GM12878 (cell line): Measurements from ENCODE around the gene SFT2D1. TPM values are rescaled to one million over a fixed set of nuclear protein-coding genes. Genes with fewer than 3 reads are reported as not detected.

Experiments
- ATAC-seq: fragments of 200-7000 bp; cut with Tn5 transposase; 3 replicates; pipeline ENCODE4 v1.9.1; 2020; ENCODE audit warnings: mild to moderate bottlenecking, moderate library complexity
- BruUV-seq: library from RNA; stranded (reverse); fragments of 400-500 nt; replicated peaks from 2 replicates; lab custom pipeline; 2021; lab: Mats Ljungman, UMichigan
- CTCF ChIA-PET: fragments of 300-600 bp; sonication (Branson Sonifier 250); formaldehyde crosslinking; extraction: SDS; loops from one replicate; lab custom pipeline; 2021; ENCODE audit warnings: inconsistent platforms; lab: Yijun Ruan, JAX
- POLR2A ChIA-PET: fragments of 350-600 bp; formaldehyde crosslinking; extraction: SDS; loops from one replicate; lab custom pipeline; 2021; ENCODE audit warnings: inconsistent platforms; lab: Charles Lee
- RAD21 ChIA-PET: fragments of 300-600 bp; sonication (Branson Sonifier 250); formaldehyde crosslinking; loops from one replicate; lab custom pipeline; 2023; ENCODE audit warnings: antibody characterized with exemption; ENCODE audit not compliant: unreplicated experiment; lab: Charles Lee
- SMC1A ChIA-PET: fragments of 300-600 bp; sonication (Branson Sonifier 250); formaldehyde crosslinking; loops from one replicate; lab custom pipeline; 2023; ENCODE audit not compliant: unreplicated experiment, uncharacterized antibody; lab: Charles Lee
- DNase-seq: peaks from one replicate; pipeline ENCODE4 v3.0.0-alpha.2; 2011; ENCODE audit warnings: low read depth, low spot score
- FAIRE-seq: peaks from 3 replicates; lab custom pipeline; 2011; peaks lifted over from hg19 to GRCh38; lab: Jason Lieb, UNC
- H2AFZ ChIP-seq: 2 replicates; pipeline ENCODE4 v1.6.0; 2011; ENCODE audit warnings: low read depth, low read length, control low read depth; ENCODE audit not compliant: control insufficient read depth
- H3K27ac ChIP-seq: 2 replicates; pipeline ENCODE4 v1.5.1; 2011; ENCODE audit warnings: control low read depth; ENCODE audit not compliant: control insufficient read depth, insufficient read depth
- H3K27me3 ChIP-seq, 2 experiments: replicated peaks in 1 of 2; 2 replicates each; pipeline versions ENCODE4 v1.6.0 to v1.6.1; 2011; ENCODE audit warnings: low read length in 1 of 2; ENCODE audit not compliant: control insufficient read depth in 2 of 2, insufficient read depth in 2 of 2
- H3K36me3 ChIP-seq, 2 experiments: 2 replicates each; pipeline ENCODE4 v1.5.1; 2011; ENCODE audit warnings: low read length in 1 of 2; ENCODE audit not compliant: control insufficient read depth in 2 of 2, insufficient read depth in 2 of 2
- H3K4me1 ChIP-seq: 2 replicates; pipeline ENCODE4 v1.6.1; 2011; ENCODE audit warnings: mild to moderate bottlenecking, low read length, moderate library complexity, mixed read lengths; ENCODE audit not compliant: control insufficient read depth, insufficient read depth
- H3K4me2 ChIP-seq: 2 replicates; pipeline ENCODE4 v1.6.0; 2011; ENCODE audit warnings: control low read depth; ENCODE audit not compliant: control insufficient read depth, insufficient read depth
- H3K4me3 ChIP-seq: fragments of 200-600 bp; sonication (generic); 2 replicates; pipeline ENCODE4 v1.5.1; 2016
- H3K79me2 ChIP-seq: 2 replicates; pipeline ENCODE4 v1.6.0; 2011; ENCODE audit warnings: low read length; ENCODE audit not compliant: control insufficient read depth, insufficient read depth
- H3K9ac ChIP-seq: 2 replicates; pipeline ENCODE4 v1.8.0; 2011; ENCODE audit warnings: low read length, control low read depth, mixed read lengths; ENCODE audit not compliant: control insufficient read depth, insufficient read depth
- H3K9me3 ChIP-seq: replicated peaks from 3 replicates; pipeline ENCODE4 v1.5.1; 2011; ENCODE audit warnings: mild to moderate bottlenecking, low read length; ENCODE audit not compliant: control insufficient read depth, insufficient read depth
- H4K20me1 ChIP-seq: 2 replicates; pipeline ENCODE4 v1.6.0; 2011; ENCODE audit not compliant: control insufficient read depth, insufficient read depth
- BCL11A ChIP-seq: IDR thresholded peaks from 2 replicates; pipeline ENCODE4 v1.6.1; 2011; ENCODE audit warnings: low read depth, low read length
- EGR1 ChIP-seq, 2 experiments: IDR thresholded peaks; 1 replicate in 1 of 2; 2 replicates in 1 of 2; pipeline ENCODE4 v1.6.1; 2011 to 2012; ENCODE audit warnings: low read depth in 2 of 2, low read length in 2 of 2, borderline replicate concordance in 1 of 2, mild to moderate bottlenecking in 1 of 2, moderate library complexity in 1 of 2
- NFYB ChIP-seq: IDR thresholded peaks from 2 replicates; pipeline ENCODE4 v1.6.1; 2011; ENCODE audit warnings: low read depth, mild to moderate bottlenecking, low read length, improper control_type of control experiment, moderate library complexity; ENCODE audit not compliant: insufficient read depth
- NR2C2 ChIP-seq: IDR thresholded peaks from 2 replicates; pipeline ENCODE4 v1.6.1; 2011; ENCODE audit warnings: borderline replicate concordance, low read depth; ENCODE audit not compliant: control insufficient read depth, insufficient read length
- RAD21 ChIP-seq: IDR thresholded peaks from 2 replicates; pipeline ENCODE4 v1.6.1; 2011; ENCODE audit warnings: mild to moderate bottlenecking, low read depth, low read length, moderate library complexity; ENCODE audit not compliant: insufficient read depth
- RB1 ChIP-seq: fragments of 450-650 bp; formaldehyde crosslinking; IDR thresholded peaks from 2 replicates; pipeline ENCODE4 v1.6.1; 2017; ENCODE audit warnings: mild to moderate bottlenecking, borderline replicate concordance
- SP1 ChIP-seq: IDR thresholded peaks from one replicate; pipeline ENCODE4 v1.6.1; 2011; ENCODE audit warnings: low read depth, low read length
- SREBF1 ChIP-seq: IDR thresholded peaks from 2 replicates; pipeline ENCODE4 v1.6.1; 2012; ENCODE audit warnings: mild to moderate bottlenecking, low read length
- STAT3 ChIP-seq: IDR thresholded peaks from 2 replicates; pipeline ENCODE4 v1.6.1; 2011; ENCODE audit warnings: low read depth, low read length, improper control_type of control experiment
- TARDBP ChIP-seq: IDR thresholded peaks from 2 replicates; pipeline ENCODE4 v1.6.1; 2016; ENCODE audit warnings: borderline replicate concordance
- in situ Hi-C: fragments of 300-500 bp; cut with MboI; formaldehyde crosslinking; loops from 9 replicates; pipeline ENCODE4 v1.14.3; 2018; ENCODE audit warnings: mixed read lengths
- intact Hi-C: fragments of 100-400 bp; cut with micrococcal nuclease; formaldehyde crosslinking; loops from one replicate; pipeline ENCODE4 v1.14.2; 2022; ENCODE audit not compliant: unreplicated experiment
- polyA plus RNA-seq, 11 experiments: library from polyadenylated mRNA; depleted of rRNA in 4 of 11; unstranded in 6 of 11; stranded (reverse) in 5 of 11; fragments of >200 nt; fragmentation: Nextera tagmentation in 4 of 11; fragmentation: Illumina TruSeq in 1 of 11; extraction: Ambion mirVana in 4 of 11; extraction: Trizol in 1 of 11; gene quantifications; 1 replicate in 1 of 11; 2 replicates in 10 of 11; pipeline versions ENCODE4 v1.2.1 to v1.2.3, GENCODE V29; 2011 to 2016; ENCODE audit warnings: inconsistent platforms in 2 of 11, missing spikeins in 2 of 11, low read depth in 1 of 11
- total RNA-seq, 4 experiments: library from RNA; depleted of rRNA in 3 of 4; stranded (reverse); fragments of >200 nt in 3 of 4; fragmentation: Illumina TruSeq in 1 of 4; extraction: Trizol in 1 of 4; gene quantifications; 2 replicates each; pipeline versions ENCODE4 v1.2.1 to v1.2.3, GENCODE V29; 2013 to 2021
- TF ChIP-seq, protein P1 (sequence below): IDR thresholded peaks from 2 replicates; pipeline ENCODE4 v1.6.1; 2011; ENCODE audit warnings: mild to moderate bottlenecking, low read depth, low read length, moderate library complexity; ENCODE audit not compliant: insufficient replicate concordance
- TF ChIP-seq, protein P2 (sequence below): IDR thresholded peaks from 2 replicates; pipeline ENCODE4 v1.6.1; 2012; ENCODE audit warnings: low read length, inconsistent platforms
- TF ChIP-seq, protein P3 (sequence below): IDR thresholded peaks from 2 replicates; pipeline ENCODE4 v1.6.1; 2011; ENCODE audit warnings: borderline replicate concordance, low read depth, mild to moderate bottlenecking, moderate library complexity, low read length; ENCODE audit not compliant: insufficient read depth, poor library complexity, severe bottlenecking
- TF ChIP-seq, protein P4 (sequence below): fragments of 450-650 bp; IDR thresholded peaks from 2 replicates; pipeline ENCODE4 v1.6.1; 2017; ENCODE audit warnings: borderline replicate concordance
- TF ChIP-seq, protein P5 (sequence below): fragments of 450-650 bp; IDR thresholded peaks from 2 replicates; pipeline ENCODE4 v1.6.1; 2017; ENCODE audit warnings: antibody characterized with exemption, mild to moderate bottlenecking, moderate library complexity

SFT2D1 gene
- total and polyA plus RNA-seq, 10 of the 15 experiments (the other 5 are each of a cell fraction or from before 2014, with no cell fraction given) = 69.5 to 281 (median 124) TPM

DNA sequence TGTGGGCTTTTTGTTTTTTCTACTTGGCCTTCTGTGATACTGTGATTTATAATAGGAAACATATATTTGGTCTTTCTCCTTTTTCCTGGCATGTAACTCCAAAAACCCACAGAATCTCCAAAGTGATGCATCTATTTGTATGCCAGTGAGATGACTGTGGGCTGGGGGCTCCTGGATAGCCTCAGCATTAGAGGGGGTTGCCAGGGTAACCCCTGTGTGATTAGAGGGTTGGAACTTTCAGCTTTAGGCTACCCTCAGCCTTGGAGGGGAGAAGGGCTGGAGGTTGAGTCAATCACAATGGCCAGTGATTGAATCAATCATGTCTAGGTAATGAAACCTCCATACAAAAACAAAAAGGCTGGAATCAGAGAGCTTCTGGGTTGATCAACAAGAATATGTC lies 10.6 kb upstream of the SFT2D1 start:
- peaks cover 4% of the 10 kb centered on the region for H3K4me1 ChIP-seq
- FAIRE-seq (no peak), ATAC-seq (no peak), DNase-seq (no peak)
- ChIA-PET SMC1A (interaction anchor here (1.8 kb wide), 1 partner anchor 39 kb away, joined by 10 read pairs; no protein-coding TSS in a partner anchor), RAD21 (interaction anchor here (1.6 kb wide), 1 partner anchor 28 kb away, joined by 13 read pairs; no protein-coding TSS in a partner anchor), CTCF (interaction anchor here (1.6 kb wide), 1 partner anchor 28 kb away, joined by 15 read pairs; no protein-coding TSS in a partner anchor), POLR2A (interaction anchor here (1.6 kb wide), 1 partner anchor 23 kb away, joined by 4 read pairs; no protein-coding TSS in a partner anchor)
- TF ChIP-seq, protein P1, sequence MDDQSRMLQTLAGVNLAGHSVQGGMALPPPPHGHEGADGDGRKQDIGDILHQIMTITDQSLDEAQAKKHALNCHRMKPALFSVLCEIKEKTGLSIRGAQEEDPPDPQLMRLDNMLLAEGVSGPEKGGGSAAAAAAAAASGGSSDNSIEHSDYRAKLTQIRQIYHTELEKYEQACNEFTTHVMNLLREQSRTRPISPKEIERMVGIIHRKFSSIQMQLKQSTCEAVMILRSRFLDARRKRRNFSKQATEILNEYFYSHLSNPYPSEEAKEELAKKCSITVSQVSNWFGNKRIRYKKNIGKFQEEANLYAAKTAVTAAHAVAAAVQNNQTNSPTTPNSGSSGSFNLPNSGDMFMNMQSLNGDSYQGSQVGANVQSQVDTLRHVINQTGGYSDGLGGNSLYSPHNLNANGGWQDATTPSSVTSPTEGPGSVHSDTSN = no peak
- TF ChIP-seq EGR1 (IDR thresholded peaks at IDR 0.05; ENCODE audit: borderline replicate concordance in 1 of 2, low read depth in 2 of 2, low read length in 2 of 2) (no peak), SP1 (no peak), BCL11A (no peak), NFYB (no peak), STAT3 (no peak), RAD21 (no peak), SREBF1 (no peak), TARDBP (no peak), RB1 (no peak), NR2C2 (no peak)
- TF ChIP-seq, protein P2, sequence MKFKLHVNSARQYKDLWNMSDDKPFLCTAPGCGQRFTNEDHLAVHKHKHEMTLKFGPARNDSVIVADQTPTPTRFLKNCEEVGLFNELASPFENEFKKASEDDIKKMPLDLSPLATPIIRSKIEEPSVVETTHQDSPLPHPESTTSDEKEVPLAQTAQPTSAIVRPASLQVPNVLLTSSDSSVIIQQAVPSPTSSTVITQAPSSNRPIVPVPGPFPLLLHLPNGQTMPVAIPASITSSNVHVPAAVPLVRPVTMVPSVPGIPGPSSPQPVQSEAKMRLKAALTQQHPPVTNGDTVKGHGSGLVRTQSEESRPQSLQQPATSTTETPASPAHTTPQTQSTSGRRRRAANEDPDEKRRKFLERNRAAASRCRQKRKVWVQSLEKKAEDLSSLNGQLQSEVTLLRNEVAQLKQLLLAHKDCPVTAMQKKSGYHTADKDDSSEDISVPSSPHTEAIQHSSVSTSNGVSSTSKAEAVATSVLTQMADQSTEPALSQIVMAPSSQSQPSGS = no peak
- TF ChIP-seq, protein P3, sequence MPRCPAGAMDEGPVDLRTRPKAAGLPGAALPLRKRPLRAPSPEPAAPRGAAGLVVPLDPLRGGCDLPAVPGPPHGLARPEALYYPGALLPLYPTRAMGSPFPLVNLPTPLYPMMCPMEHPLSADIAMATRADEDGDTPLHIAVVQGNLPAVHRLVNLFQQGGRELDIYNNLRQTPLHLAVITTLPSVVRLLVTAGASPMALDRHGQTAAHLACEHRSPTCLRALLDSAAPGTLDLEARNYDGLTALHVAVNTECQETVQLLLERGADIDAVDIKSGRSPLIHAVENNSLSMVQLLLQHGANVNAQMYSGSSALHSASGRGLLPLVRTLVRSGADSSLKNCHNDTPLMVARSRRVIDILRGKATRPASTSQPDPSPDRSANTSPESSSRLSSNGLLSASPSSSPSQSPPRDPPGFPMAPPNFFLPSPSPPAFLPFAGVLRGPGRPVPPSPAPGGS = no peak
- TF ChIP-seq, protein P4, sequence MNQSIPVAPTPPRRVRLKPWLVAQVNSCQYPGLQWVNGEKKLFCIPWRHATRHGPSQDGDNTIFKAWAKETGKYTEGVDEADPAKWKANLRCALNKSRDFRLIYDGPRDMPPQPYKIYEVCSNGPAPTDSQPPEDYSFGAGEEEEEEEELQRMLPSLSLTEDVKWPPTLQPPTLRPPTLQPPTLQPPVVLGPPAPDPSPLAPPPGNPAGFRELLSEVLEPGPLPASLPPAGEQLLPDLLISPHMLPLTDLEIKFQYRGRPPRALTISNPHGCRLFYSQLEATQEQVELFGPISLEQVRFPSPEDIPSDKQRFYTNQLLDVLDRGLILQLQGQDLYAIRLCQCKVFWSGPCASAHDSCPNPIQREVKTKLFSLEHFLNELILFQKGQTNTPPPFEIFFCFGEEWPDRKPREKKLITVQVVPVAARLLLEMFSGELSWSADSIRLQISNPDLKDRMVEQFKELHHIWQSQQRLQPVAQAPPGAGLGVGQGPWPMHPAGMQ = no peak
- TF ChIP-seq, protein P5, sequence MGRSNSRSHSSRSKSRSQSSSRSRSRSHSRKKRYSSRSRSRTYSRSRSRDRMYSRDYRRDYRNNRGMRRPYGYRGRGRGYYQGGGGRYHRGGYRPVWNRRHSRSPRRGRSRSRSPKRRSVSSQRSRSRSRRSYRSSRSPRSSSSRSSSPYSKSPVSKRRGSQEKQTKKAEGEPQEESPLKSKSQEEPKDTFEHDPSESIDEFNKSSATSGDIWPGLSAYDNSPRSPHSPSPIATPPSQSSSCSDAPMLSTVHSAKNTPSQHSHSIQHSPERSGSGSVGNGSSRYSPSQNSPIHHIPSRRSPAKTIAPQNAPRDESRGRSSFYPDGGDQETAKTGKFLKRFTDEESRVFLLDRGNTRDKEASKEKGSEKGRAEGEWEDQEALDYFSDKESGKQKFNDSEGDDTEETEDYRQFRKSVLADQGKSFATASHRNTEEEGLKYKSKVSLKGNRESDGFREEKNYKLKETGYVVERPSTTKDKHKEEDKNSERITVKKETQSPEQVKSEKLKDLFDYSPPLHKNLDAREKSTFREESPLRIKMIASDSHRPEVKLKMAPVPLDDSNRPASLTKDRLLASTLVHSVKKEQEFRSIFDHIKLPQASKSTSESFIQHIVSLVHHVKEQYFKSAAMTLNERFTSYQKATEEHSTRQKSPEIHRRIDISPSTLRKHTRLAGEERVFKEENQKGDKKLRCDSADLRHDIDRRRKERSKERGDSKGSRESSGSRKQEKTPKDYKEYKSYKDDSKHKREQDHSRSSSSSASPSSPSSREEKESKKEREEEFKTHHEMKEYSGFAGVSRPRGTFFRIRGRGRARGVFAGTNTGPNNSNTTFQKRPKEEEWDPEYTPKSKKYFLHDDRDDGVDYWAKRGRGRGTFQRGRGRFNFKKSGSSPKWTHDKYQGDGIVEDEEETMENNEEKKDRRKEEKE = no peak
- in situ Hi-C loops = no loop called here
- no peak overlapping the region for H3K27ac ChIP-seq
- no peaks in the 10 kb centered on the region for H3K79me2 ChIP-seq
- H2AFZ ChIP-seq = no peak overlapping the region
- H3K9me3 ChIP-seq = peaks cover 3% of the 10 kb centered on the region; the same call in 2 of the 3 replicates
- H3K9ac ChIP-seq = no peak overlapping the region
- BruUV-seq = no TSS peak
- H3K4me2 ChIP-seq = no peak overlapping the region
- H3K27me3 ChIP-seq = no peaks in the 10 kb centered on the region
- no peaks in the 10 kb centered on the region for H4K20me1 ChIP-seq
- no peak overlapping the region for H3K4me3 ChIP-seq
- no peaks in the 10 kb centered on the region for H3K36me3 ChIP-seq
- intact Hi-C loops = no loop called here
